K562 (cell line): ENCODE measurements around the gene PAFAH1B2. TPM values are rescaled to one million over a fixed set of nuclear protein-coding genes. Genes with fewer than 3 reads are reported as not detected.

ENCODE experiments used
- CBFA2T2 ChIP-seq: fragments of 450-650 bp; conservative IDR thresholded peaks from 2 replicates; pipeline ENCODE4 v1.6.1; 2017; ENCODE audit warnings: mild to moderate bottlenecking
- CXXC5 ChIP-seq: fragments of 250-450 bp; sonication (Bioruptor Pico); IDR thresholded peaks from 2 replicates; pipeline ENCODE4 v1.8.0; 2022; ENCODE audit warnings: inconsistent platforms, mild to moderate bottlenecking, moderate library complexity
- EGR1 ChIP-seq: fragments of 450-650 bp; conservative IDR thresholded peaks from 2 replicates; pipeline ENCODE4 v1.6.1; 2017; ENCODE audit warnings: mild to moderate bottlenecking
- PRMT5 ChIP-seq: sonication (generic); formaldehyde crosslinking; IDR thresholded peaks from 2 replicates; pipeline ENCODE4 v1.5.0; 2020; ENCODE audit warnings: missing genetic modification reagents
- RNF219 ChIP-seq: fragments of 250-450 bp; sonication (Bioruptor Pico); IDR thresholded peaks from 2 replicates; pipeline ENCODE4 v1.5.0; 2022; ENCODE audit warnings: mild to moderate bottlenecking
- TFAP4 ChIP-seq: sonication (generic); formaldehyde crosslinking; IDR thresholded peaks from 2 replicates; pipeline ENCODE4 v1.8.0; 2022; ENCODE audit warnings: missing genetic modification reagents, mild to moderate bottlenecking, moderate library complexity, borderline replicate concordance
- ZBTB40 ChIP-seq, 2 experiments: fragments of 450-650 bp in 1 of 2; sonication (generic) in 1 of 2; formaldehyde crosslinking in 1 of 2; IDR thresholded peaks; 2 replicates each; pipeline versions ENCODE4 v1.7.1 to v1.9.0; 2016 to 2022; ENCODE audit warnings: inconsistent platforms in 1 of 2, mild to moderate bottlenecking in 1 of 2, missing genetic modification reagents in 1 of 2
- ZNF124 ChIP-seq: sonication (generic); formaldehyde crosslinking; IDR thresholded peaks from 2 replicates; pipeline ENCODE4 v1.8.1; 2022; ENCODE audit warnings: missing genetic modification reagents
- ZNF133 ChIP-seq: fragments of 250-450 bp; sonication (Bioruptor Pico); IDR thresholded peaks from 2 replicates; pipeline ENCODE4 v1.4.0; 2020; ENCODE audit warnings: mild to moderate bottlenecking
- ZNF592 ChIP-seq: fragments of 450-650 bp; IDR thresholded peaks from 2 replicates; pipeline ENCODE4 v1.6.1; 2017; ENCODE audit warnings: antibody characterized with exemption, mild to moderate bottlenecking
- polyA plus RNA-seq, 8 experiments: library from polyadenylated mRNA; depleted of rRNA in 4 of 8; stranded (reverse) in 5 of 8; unstranded in 3 of 8; fragments of >200 nt; fragmentation: Nextera tagmentation in 2 of 8; fragmentation: Illumina TruSeq in 1 of 8; extraction: Ambion mirVana in 2 of 8; extraction: Trizol in 1 of 8; gene quantifications; 2 replicates each; pipeline versions ENCODE4 v1.2.1 to v1.2.3, GENCODE V29; 2011 to 2014; ENCODE audit warnings: inconsistent platforms in 1 of 8, missing spikeins in 1 of 8
- total RNA-seq, 7 experiments: library from RNA; depleted of rRNA in 6 of 7; stranded (reverse); fragments of >200 nt in 6 of 7; fragmentation: Illumina TruSeq in 2 of 7; extraction: Trizol in 2 of 7; gene quantifications; 2 replicates each; pipeline versions ENCODE4 v1.2.1 to v1.2.3, GENCODE V29; 2011 to 2021; ENCODE audit warnings: low replicate concordance in 1 of 7

The PAFAH1B2 gene
- total and polyA plus RNA-seq, 9 of the 15 experiments (the other 6 are each of a cell fraction or from before 2014, with no cell fraction given), result 27.8 to 94.7 (median 64.9) TPM

GRCh38 chr11:117171404-117172061 is 27.4 kb downstream of the PAFAH1B2 start (continued):
- TF ChIP-seq RNF219, result no peak
- no peak for TF ChIP-seq ZNF124 (CRISPR knock-in tag)
- TF ChIP-seq ZNF133 (CRISPR knock-in tag), result no peak
- peak; percentile 33; the same call in 1 of the 2 replicates for TF ChIP-seq CXXC5 (CRISPR knock-in tag)
- no peak for TF ChIP-seq PRMT5 (CRISPR knock-in tag)
- TF ChIP-seq CBFA2T2, result peak; percentile 74
- TF ChIP-seq EGR1, result peak; percentile 95
- peak; percentile 58 for TF ChIP-seq TFAP4 (CRISPR knock-in tag)
- TF ChIP-seq ZBTB40 (IDR thresholded peaks at IDR 0.05), result no peak
- TF ChIP-seq ZBTB40 (CRISPR knock-in tag; IDR thresholded peaks at IDR 0.05), result no peak
- 0 out of 2 replicates have a peak, but pooled peaks have one; percentile 21 for TF ChIP-seq ZNF592
